NCI-H526 (cell line): ENCODE data around the gene CINP.
A peak's percentile ranks its signal among the peaks of the same experiment; 100 is the strongest.

Source experiments
- DNase-seq, 2 experiments: peaks; one replicate each; lab custom pipeline; 2025; lab: John Stamatoyannopoulos, UW

The CINP gene

DNA sequence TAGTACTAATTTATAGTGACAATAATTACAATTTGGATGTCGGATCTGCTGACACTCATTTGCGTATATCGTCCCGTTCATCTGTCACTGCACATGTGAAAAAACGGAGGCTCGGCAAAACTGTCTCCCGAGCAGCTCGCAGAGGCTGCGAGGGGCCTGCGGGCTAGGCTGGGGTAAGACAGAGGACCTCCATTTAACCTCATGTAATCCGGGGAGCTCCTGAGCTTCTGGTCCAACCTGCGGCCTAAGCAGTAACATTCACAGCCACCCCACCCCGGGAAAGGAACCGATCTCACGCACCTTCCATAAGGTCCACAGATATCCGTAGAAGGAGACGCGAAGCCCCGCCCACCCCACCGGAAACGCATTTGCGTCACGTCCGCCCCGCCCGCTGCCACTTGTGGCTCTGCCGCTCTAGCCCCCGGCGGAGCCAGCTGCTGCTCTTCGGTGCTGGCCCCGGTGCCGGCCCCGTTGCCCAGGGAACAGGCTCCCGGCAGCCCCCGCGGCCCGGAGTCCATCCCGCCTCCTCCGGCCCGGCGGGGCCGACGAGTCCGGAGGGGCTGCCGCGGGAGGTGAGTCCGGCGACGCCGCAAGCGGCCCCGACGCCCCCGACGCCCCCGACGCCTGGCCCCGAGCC is at the start of gene CINP, which contains the start of gene TECPR2:
Gene CINP (minus strand): TSS at position 346 of the 637 bp plus-strand sequence. CDS start 39 bp downstream, at position 307.
Gene TECPR2 (plus strand): TSS at position 397 of the 637 bp plus-strand sequence. CDS start 13,781 bp downstream, outside the sequence.
- DNase-seq: peak; percentile 87 to 98

DNA sequence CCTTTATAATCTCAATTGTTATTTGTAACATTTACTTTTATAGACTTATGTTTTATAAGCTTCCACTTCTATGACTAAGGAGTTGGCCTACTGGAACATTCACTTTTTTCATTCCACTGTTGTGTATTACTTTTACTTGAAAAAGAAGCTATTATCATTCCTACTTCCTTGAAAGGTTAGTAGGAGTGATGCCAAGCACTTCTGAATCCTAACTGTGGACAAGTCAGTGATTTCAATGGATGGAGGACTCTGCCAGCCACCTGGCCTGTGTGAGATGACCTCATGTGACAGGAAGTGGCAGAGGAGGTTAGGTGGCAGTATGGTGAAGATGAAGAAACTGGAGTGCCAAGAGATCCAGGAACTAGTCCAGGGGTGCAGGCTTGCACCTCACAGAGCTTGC is 46.0 kb upstream of the CINP start:
- no peak for DNase-seq

DNA sequence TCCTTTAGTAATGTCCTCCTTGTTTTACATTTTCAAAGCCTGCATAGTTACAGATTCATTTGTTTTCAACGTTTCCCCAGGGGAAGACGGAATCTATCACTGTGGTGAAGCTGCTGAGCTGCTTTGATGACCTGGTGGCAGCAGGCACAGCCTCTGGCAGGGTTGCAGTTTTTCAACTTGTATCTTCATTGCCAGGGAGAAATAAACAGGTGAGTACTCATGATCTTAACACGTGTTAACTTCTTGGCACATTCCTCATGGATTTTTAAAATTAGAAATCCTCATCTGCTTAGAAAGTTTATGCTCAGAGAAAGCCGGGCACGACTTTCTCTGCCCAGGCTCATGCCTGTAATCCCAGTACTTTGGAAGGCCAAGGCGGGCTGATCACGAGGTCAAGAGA is 44.6 kb upstream of the CINP start:
- DNase-seq: no peak

DNA sequence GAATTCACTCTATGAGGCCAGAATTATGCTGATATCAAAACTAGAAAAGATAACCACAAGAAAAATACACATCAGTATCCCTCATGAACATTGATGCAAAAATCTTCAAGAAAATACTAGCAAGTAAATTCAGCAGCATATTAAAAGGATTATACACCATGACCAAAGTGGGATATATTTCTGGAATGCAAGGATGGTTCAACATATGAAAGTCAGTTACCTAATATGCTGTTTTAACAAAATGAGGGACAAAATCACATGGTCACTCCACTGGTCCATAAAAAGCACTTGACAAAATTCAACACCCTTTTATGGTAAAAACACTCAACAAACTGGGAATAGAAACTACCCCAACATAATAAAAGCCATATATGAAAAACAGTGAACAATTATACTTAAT is 40.3 kb upstream of the CINP start:
- DNase-seq: no peak

DNA sequence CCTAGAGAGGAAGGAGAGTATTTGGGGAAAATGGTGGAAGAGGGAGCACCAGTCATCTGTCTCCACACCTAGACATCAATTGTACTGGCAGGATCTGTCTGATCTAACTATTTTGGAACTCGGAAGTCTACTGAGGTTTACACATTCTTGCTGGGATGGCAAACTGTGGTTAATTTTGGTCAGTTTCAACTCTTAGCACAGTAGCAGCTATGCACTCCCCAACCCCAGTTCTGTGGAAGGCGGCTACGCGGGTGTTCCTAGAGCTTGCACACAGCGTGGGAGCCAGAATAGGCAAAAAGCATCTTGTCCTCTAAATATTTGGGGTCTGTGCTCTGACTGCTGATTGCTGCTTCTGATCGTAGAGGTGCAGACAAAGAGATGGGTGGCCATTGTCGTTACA is 33.8 kb upstream of the CINP start:
- DNase-seq: no peak

DNA sequence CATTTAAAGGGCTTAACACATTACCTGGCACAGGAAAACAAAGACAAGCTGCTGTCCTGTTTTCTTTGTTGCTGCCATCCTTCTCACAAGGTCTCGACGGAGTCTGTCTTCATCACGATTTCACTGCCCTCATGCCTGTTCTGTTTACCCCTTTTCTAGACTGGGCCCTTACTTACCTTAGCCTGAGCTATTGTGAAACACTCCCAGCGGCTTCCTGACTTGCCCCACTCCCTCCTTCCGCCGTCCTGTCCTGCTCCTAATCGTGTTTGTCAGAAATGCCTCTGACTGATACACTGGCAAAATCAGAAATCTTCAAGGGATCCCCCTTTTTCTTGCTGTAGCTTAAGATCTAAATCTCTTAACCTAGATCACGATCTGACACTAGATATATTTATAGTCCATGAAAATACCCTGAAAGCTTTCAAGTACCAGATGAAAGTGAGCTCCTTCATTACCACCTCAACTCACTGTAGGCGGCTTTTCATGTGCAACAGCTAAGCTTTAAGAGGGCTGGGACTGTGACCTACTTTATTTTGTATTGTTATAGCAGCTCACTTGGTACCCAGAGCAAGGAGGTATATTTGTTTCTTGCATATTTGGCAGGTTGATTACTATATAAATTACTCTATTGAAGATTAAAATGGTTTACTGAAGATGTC is 32.2 kb upstream of the CINP start:
- no peak for DNase-seq

DNA sequence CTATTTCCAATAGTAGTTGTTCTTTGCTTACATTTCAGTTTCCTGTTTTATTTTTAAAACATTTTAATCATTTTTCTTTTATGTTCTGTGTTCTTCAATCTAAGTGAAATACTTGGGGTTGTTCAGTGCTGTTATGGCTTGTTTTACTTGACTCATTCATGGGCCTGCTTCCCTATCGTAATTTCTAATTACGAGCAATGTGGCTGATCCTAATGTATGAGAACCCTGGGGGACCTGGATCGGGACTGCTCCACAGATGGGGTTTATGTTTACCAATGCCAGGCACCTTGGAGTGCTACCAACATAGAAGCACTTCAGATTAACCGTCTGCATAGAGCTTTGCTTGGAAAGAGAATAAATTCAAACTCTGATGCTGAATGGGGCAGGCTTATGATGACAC is 29.8 kb upstream of the CINP start:
- DNase-seq: no peak

DNA sequence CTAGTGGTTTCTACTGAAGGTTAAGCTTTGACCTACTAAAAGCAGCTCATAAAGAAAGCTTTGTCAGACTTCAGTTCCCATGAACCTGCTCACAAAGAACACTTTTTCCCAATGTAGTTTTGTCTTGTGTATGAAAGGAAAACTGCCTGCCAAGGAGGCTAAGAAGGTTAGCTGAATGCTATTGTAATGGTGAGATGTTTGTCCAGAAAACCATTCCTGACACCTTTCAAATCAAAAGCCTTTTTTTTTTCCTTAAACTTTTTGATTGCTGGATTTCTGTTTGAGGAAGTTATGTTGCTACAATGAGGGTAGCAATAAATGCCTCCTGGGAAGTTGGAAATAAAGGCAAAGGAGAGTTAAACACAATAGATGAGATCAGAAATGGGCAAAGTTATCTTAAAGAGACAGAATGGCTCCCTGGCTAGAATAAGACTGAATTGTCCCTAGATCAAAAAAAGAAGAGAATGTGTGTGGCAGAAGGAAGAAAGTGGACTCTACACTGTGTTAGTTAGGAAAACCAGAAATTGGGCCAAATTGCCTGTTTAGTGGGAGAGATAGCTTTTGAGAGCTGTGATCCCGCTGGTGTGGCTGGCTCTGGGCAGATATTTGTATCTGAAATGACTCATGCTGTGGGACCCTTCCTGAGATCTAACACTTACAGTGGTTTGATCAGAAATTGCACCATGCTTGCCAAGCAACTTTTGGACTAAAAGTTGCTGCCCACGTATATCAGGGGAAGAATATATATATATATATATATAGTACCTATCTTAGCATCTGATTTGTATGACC is 27.6 kb upstream of the CINP start:
- DNase-seq: no peak

DNA sequence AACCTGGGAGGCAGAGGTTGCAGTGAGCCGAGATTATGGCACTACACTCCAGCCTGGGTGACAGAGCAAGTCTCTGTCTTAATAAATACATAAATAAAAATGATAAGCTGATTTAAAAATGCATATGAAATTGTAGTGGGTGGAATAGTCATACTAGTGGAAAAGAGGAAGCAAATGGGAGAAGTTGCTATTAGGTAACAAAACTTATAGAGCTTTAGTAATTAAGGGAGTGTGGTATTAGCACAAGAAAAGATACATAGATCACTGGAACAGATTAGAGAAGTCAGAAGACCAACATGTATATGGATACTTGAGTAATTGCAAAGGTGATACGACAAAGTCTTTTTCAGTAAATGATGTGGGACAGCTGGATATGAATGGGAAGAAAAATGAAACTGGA is 26.6 kb upstream of the CINP start:
- DNase-seq: no peak

DNA sequence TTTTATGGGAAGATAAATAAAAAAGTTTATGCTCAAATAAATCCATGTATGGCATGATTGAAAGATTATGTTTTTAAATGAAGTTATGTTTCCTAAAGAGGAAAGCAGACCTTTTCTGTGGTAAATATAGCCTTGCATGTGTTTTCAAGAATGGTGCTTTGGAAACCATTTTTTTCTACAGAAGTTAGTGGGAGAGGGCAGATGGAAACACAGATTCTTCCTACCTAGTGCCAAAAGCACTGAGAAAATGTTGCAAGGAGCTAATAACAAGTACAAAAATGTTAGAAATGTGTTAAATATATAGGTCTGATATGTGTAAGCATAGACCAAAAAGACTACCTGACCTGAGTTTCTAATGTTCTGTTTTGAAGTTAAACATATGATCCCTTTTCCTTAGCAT is 24.4 kb upstream of the CINP start:
- no peak for DNase-seq

DNA sequence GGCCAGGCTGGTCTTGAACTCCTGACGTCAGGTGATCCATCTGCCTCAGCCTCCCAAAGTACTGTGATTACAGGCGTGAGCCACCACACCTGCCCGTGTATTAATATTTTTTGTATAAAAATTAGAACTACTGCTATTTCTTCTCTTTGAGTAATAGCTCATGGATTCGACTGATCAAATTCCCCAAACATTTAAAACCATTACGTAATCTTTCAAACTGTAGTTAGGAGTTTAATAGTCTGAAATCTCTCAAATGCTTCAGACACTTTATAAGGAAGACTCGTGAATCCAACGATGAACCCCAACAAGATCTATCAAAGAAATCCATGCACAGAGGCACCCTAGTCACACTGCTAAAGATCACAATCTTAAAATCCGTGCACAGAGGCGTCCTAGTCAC is 16.1 kb upstream of the CINP start:
- DNase-seq: no peak

DNA sequence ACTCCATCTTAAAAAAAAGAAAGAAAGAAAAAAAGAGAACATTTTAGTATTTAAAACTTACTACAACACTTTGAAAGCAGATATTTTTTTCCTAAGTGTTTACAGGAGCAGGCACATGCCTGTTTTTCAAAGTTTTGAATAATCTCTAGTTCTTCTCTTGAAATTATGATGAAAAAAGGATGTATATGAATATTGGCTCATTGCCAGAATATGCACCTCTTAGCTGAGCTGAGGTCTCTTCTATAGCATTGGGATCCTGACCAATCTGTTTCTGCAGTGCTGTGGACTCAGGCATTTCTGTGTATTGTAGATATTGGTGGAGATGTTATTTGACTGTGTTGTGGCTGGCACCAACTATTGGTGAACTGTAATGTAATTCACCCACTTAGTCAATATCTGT is 15.0 kb upstream of the CINP start:
- DNase-seq: no peak

DNA sequence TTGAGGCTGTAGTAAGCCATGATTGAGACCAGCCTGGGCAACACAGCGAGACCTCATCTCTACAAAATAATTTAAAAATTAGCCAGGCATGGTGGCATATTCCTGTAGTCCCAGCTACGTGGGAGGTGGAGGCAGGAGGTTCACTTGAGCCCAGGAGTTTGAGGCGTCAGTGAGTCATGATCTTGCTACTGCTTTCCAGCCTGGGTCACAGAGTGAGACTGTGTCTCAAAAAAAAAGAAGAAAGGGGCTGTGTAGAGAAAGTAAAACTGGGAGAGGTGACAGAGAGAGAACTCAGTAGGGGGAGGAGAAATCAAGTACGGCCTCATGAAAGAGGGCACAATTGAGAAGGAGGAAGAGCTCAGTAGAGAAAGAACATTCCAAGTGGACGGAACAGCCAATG is 12.4 kb upstream of the CINP start:
- DNase-seq: no peak

DNA sequence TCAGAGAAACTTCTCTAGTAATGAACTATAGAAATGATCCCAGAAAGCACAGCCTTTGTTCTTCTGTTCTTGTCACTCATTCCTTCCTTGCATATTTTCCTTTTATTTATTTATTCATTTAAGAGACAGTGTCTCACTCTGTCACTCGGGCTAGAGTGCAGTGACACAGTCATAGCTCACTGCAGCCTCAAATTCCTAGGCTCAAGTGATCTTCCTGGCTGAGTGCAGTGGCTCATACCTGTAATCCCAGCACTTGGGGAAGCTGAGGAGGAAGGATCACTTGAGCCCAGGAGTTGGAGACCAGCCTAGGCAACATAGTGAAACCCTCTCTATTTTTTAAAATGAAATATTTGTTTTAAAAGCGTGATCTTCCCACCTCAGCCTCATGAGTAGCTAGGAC is 11.6 kb upstream of the CINP start:
- DNase-seq: no peak

DNA sequence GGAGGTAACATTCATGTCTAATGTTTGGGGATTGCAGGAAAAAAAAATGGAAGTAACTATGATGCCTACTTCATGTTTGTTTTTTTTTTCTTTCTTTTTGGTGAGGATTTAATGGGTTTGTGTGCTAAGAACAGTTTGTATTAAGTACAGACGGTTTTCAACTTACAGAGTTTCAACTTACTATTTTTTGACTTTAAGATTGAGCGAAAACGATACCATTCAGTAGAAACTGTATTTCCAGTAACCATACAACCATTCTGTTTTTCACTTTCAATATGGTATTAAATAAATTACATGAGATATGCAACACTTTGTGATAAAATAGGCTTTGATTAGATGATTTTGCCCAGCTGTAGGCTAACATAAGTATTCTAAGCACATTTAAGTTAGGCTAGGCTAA is 10.4 kb upstream of the CINP start:
- no peak for DNase-seq

DNA sequence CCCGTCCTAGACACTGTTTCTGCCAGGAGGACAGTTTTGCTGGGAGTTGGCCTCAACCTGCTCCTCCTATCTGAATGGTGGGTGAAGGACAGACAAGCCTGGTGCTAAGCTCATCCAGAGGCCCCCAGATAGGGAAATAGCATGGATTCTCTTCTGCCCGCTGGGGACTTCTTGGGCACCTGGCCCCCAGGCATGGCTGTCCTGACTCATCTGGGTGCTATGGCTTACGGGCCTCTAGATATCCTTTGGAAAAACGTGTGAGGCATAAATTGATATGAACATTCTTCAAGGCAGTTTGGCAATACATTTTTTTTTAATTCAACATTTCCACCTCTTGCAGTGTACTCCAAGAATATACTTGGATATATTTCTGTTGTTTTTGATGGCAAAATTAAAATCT is 8.7 kb upstream of the CINP start:
- DNase-seq: no peak

DNA sequence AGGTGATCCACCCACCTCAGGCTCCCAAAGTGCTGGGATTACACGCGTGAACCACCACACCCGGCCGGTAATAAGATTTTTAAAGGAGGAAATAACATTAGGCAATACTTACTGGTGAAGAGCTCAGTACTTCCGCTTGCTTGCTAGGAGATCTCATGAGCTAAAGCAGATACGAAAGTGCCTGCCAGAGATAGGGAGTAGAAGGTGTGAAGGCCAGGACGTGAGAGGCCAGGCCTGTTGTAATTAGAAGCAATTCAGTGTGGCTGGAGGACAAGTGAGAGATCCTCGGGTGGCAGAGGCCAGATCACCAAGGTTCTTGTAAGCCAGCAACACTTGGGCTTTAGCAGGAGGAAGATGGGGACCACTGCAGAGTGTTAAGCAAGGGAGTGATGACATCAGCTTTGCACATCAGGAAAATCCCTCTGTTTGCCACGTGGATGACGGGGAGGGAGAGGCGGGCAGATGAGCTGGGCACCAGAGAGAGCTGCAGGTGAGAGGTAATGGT is 7.7 kb upstream of the CINP start:
- DNase-seq: no peak

DNA sequence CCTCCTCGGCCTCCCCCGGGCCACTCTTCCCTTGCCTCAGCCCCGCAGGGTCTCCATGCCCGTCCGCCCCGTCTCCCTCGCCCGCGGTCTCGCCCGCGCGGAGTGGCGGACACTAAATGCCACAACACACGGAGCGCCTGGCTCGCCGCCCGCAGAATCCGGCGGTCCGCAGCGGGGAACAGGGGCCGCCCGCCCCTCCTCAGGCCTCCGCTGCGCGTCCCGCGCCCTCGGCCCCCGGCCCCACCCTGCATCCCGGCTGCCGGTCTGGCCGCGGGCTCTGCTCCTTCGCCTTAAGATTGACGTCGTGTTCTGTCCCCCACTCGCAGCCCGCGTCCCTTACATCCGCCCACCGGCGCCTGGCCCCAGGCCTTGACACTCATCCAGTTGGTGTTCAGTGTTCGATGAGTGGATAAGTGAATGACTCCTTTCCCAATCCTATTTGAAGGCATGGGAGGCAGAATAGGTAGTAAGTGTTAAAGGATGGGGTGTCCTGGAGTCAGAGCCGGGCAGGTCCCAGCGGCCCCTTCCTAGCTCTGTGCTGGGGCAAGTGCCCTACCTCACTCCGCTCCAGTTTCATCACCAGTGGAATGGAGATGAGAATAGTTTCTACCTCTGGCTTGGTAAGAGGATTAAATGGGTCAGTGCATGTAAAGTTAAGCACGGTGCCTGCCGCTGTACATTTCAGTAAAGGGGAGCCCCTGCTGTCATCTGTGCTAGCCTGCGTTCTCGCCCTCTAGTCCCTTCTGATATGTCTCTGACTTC is 673 bp upstream of the CINP start:
- peak in 1 of 2 experiments; percentile 70 for DNase-seq

DNA sequence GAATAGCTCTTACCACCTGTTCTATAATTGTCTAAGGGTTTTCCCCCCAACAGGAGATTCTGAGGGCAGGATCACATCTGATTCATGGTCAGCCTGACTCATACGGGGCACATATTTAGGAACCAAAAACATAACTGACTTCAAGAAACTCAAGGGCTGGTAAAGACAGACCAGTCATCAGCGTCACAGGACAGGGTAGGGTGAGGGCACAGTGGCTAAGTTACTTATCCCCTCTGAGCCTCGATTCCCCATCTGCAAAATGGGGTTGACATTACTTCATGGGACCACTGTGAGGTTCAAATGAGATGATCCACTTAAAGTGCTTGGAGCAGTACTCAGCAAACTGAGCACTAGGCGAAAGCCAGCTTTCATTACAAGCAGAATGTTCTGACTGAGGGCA is 606 bp downstream of the CINP start:
- no peak for DNase-seq

DNA sequence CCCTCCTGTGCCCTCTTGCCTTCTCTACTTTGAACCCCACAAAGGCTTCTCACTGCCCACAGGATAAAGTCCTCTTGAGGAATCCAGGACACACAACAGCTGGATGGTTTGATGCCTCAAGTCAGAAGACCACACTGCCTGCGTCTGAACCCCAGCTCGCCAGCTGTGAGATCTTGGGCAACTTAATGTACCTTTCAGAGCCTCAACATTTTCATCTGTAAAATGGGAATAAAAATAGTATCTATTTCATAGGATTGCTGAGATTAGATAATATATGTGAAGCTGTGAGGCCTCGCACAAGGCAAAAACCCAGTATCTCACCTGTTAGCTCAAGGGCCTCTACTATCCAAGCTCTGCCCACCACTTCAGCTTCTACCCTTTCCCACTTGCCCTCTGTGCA is 2.3 kb downstream of the CINP start:
- DNase-seq: no peak

DNA sequence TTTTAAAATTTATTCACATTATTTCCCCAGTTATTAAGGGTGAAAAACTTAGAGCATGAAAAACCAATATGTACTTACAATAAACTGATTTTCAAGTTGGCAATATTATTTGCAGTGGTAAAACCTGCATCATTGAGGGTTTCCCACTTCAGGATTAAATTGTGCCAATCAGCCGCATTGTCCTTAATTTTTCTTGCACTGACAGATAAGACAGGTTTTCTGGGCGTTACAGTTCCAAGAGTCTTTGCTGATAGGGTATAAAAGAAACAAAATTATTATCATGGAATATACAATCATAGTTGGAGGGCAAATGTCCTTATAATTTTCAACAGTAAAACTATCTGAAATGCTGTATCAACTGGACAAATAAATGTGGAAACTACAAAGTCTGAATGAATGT is 3.3 kb downstream of the CINP start:
- DNase-seq: no peak

DNA sequence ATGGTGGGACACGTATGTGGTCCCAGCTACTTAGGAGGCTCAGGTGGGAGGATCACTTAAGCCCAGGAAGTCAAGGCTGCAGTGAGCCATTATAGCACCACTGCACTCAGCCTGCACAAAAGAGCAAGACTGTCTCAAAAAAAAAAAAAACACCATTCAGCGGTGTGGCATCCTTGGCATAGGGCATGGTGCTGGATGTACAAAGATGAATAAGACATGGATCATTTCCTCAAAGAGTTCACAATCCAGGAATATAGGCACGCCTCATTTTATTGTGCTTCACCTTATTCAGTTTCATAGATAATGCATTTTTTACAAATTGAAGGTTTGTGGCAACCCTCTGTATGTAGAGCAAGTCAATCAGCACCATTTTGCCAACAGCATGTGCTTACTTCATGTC is 6.4 kb downstream of the CINP start:
- DNase-seq: no peak
